HepG2 (cell line): Measurements from ENCODE around the gene RPS6KA5. TPM values are rescaled to one million over a fixed set of nuclear protein-coding genes. Genes with fewer than 3 reads are reported as not detected.

Experiments used
- ATAC-seq: fragments of 200-7000 bp; cut with Tn5 transposase; 3 replicates; pipeline ENCODE4 v1.9.1; 2020; ENCODE audit warnings: mild to moderate bottlenecking, moderate library complexity
- BruUV-seq: library from RNA; stranded (reverse); fragments of 400-500 nt; replicated peaks from 2 replicates; lab custom pipeline; 2021; lab: Mats Ljungman, UMichigan
- CTCF ChIA-PET: fragments of 300-600 bp; formaldehyde crosslinking; extraction: SDS; loops from one replicate; lab custom pipeline; 2021; ENCODE audit warnings: low total read pairs, inconsistent platforms, low intra/inter-chr PET ratio; lab: Yijun Ruan, JAX
- POLR2A ChIA-PET: fragments of 350-600 bp; sonication (Branson Sonifier 250); formaldehyde crosslinking; loops from one replicate; lab custom pipeline; 2020; ENCODE audit warnings: antibody characterized with exemption, inconsistent platforms; lab: Yijun Ruan, JAX
- DNase-seq: peaks from one replicate; pipeline ENCODE4 v3.0.0-alpha.2; 2015; ENCODE audit warnings: low spot score
- FAIRE-seq: peaks from 3 replicates; lab custom pipeline; 2011; peaks lifted over from hg19 to GRCh38; lab: Jason Lieb, UNC
- H2AFZ ChIP-seq: one replicate; pipeline ENCODE4 v1.6.1; 2011; ENCODE audit warnings: low read length, inconsistent platforms
- H3K27ac ChIP-seq: fragments of 300-600 bp; 3 replicates; pipeline ENCODE4 v1.8.0; 2011; ENCODE audit warnings: mixed run types, mild to moderate bottlenecking, mixed read lengths, low read length, inconsistent platforms; ENCODE audit not compliant: insufficient read depth; ENCODE audit errors: extremely low read length
- H3K27me3 ChIP-seq, 2 experiments: fragments of 200-600 bp in 1 of 2; 2 replicates in 1 of 2; 3 replicates in 1 of 2; pipeline versions ENCODE4 v1.6.0 to v1.8.0; 2011; ENCODE audit warnings: low read length in 2 of 2, mild to moderate bottlenecking in 2 of 2, moderate library complexity in 2 of 2, inconsistent platforms in 1 of 2; ENCODE audit not compliant: insufficient read depth in 2 of 2, control insufficient read depth in 1 of 2
- H3K36me3 ChIP-seq, 2 experiments: fragments of 200-600 bp in 1 of 2; replicated peaks in 1 of 2; 2 replicates in 1 of 2; 3 replicates in 1 of 2; pipeline versions ENCODE4 v1.5.1 to v1.8.0; 2011; ENCODE audit warnings: low read length in 2 of 2, inconsistent platforms in 1 of 2; ENCODE audit not compliant: insufficient read depth in 2 of 2, control insufficient read depth in 1 of 2
- H3K4me1 ChIP-seq: 2 replicates; pipeline ENCODE4 v1.5.1; 2012; ENCODE audit warnings: low read length, inconsistent platforms; ENCODE audit not compliant: insufficient read depth
- H3K4me2 ChIP-seq: 2 replicates; pipeline ENCODE4 v1.6.0; 2011; ENCODE audit warnings: low read depth, low read length, inconsistent platforms
- H3K4me3 ChIP-seq, 3 experiments: fragments of 200-600 bp in 1 of 3; sonication (generic), shearing (Covaris generic) in 1 of 3; replicated peaks in 1 of 3; 2 replicates each; pipeline ENCODE4 v1.5.1; 2011 to 2016; ENCODE audit warnings: low read length in 3 of 3, inconsistent platforms in 2 of 3, low read depth in 2 of 3, mild to moderate bottlenecking in 2 of 3, control low read depth in 1 of 3, mixed read lengths in 1 of 3; ENCODE audit not compliant: insufficient read depth in 1 of 3
- H3K79me2 ChIP-seq: one replicate; pipeline ENCODE4 v1.6.1; 2011; ENCODE audit warnings: low read length, inconsistent platforms; ENCODE audit not compliant: insufficient read depth
- H3K9ac ChIP-seq: 2 replicates; pipeline ENCODE4 v1.6.0; 2011; ENCODE audit warnings: mild to moderate bottlenecking, low read depth, low read length, inconsistent platforms; ENCODE audit not compliant: insufficient read depth
- H3K9me3 ChIP-seq: 2 replicates; pipeline ENCODE4 v1.5.1; 2012; ENCODE audit warnings: mild to moderate bottlenecking, low read length
- H4K20me1 ChIP-seq: 2 replicates; pipeline ENCODE4 v1.6.0; 2011; ENCODE audit warnings: inconsistent platforms, mild to moderate bottlenecking, low read length, moderate library complexity; ENCODE audit not compliant: insufficient read depth
- ADNP ChIP-seq: sonication (generic); formaldehyde crosslinking; IDR thresholded peaks from 2 replicates; pipeline ENCODE4 v1.4.0; 2020; ENCODE audit warnings: missing genetic modification reagents
- BRD4 ChIP-seq: sonication (generic); formaldehyde crosslinking; IDR thresholded peaks from 2 replicates; pipeline ENCODE4 v1.4.0; 2020; ENCODE audit warnings: missing genetic modification reagents
- FOXJ3 ChIP-seq: sonication (generic); formaldehyde crosslinking; IDR thresholded peaks from 2 replicates; pipeline ENCODE4 v1.4.0; 2020; ENCODE audit warnings: missing genetic modification reagents, mild to moderate bottlenecking, borderline replicate concordance
- HOXA7 ChIP-seq: sonication (generic); formaldehyde crosslinking; IDR thresholded peaks from 2 replicates; pipeline ENCODE4 v1.8.1; 2022; ENCODE audit warnings: mild to moderate bottlenecking, missing genetic modification reagents, moderate library complexity
- NKX3-1 ChIP-seq: sonication (generic); formaldehyde crosslinking; IDR thresholded peaks from 2 replicates; pipeline ENCODE4 v1.5.0; 2020; ENCODE audit warnings: missing genetic modification reagents
- RARG ChIP-seq: sonication (generic); formaldehyde crosslinking; IDR thresholded peaks from 2 replicates; pipeline ENCODE4 v1.4.0; 2020; ENCODE audit warnings: low read depth, mild to moderate bottlenecking, missing genetic modification reagents
- SIN3B ChIP-seq: fragments of 150-350 bp; IDR thresholded peaks from 2 replicates; pipeline ENCODE4 v1.6.1; 2014; ENCODE audit warnings: low read length
- SMAD9 ChIP-seq: sonication (generic); formaldehyde crosslinking; IDR thresholded peaks from 2 replicates; pipeline ENCODE4 v1.5.1; 2020; ENCODE audit warnings: mild to moderate bottlenecking, missing genetic modification reagents
- TBX3 ChIP-seq: fragments of 450-650 bp; IDR thresholded peaks from 2 replicates; pipeline ENCODE4 v1.6.1; 2017; ENCODE audit warnings: antibody characterized with exemption, mild to moderate bottlenecking, inconsistent platforms, borderline replicate concordance
- U2AF1 ChIP-seq: fragments of 200-400 bp; formaldehyde crosslinking; optimal IDR thresholded peaks from 2 replicates; pipeline ENCODE3; 2017; ENCODE audit warnings: mild to moderate bottlenecking, low read depth, low read length
- ZMYM4 ChIP-seq: sonication (generic); formaldehyde crosslinking; IDR thresholded peaks from 2 replicates; pipeline ENCODE4 v1.8.1; 2023; ENCODE audit warnings: mild to moderate bottlenecking, missing genetic modification reagents
- ZNF703 ChIP-seq: sonication (generic); formaldehyde crosslinking; IDR thresholded peaks from 2 replicates; pipeline ENCODE4 v1.5.1; 2020; ENCODE audit warnings: missing genetic modification reagents, mild to moderate bottlenecking, moderate library complexity, borderline replicate concordance
- ZNF761 ChIP-seq: sonication (generic); formaldehyde crosslinking; conservative IDR thresholded peaks from 2 replicates; pipeline ENCODE4 v1.4.0; 2020; ENCODE audit warnings: mild to moderate bottlenecking, missing genetic modification reagents
- WGBS: methylation state at CpG from one replicate; pipeline ENCODE4 v1.1.6; 2017; ENCODE audit warnings: low lambda C conversion rate; 5-methylcytosine and 5-hydroxymethylcytosine counted together
- in situ Hi-C: cut with HindIII; loops from 2 replicates; pipeline ENCODE4 v1.10.0; 2017; ENCODE audit warnings: low pct_unique_long_range_greater_than_20kb; ENCODE audit not compliant: extremely low pct_ligation_motif_present
- intact Hi-C: fragments of 100-400 bp; cut with micrococcal nuclease; formaldehyde crosslinking; loops from one replicate; pipeline ENCODE4 v1.10.0; 2022; ENCODE audit not compliant: unreplicated experiment
- polyA plus RNA-seq, 8 experiments: library from polyadenylated mRNA; depleted of rRNA in 3 of 8; stranded (reverse) in 7 of 8; unstranded in 1 of 8; fragments of >200 nt; fragmentation: Illumina TruSeq in 4 of 8; extraction: Trizol in 4 of 8; gene quantifications; 2 replicates each; pipeline versions ENCODE4 v1.2.1 to v1.2.3, GENCODE V29; 2011 to 2016; ENCODE audit warnings: low read depth in 4 of 8, missing spikeins in 1 of 8, mixed read lengths in 1 of 8; ENCODE audit not compliant: insufficient read depth in 1 of 8
- total RNA-seq, 5 experiments: library from RNA; depleted of rRNA; stranded (reverse); fragments of >200 nt; fragmentation: Illumina TruSeq; extraction: Trizol; gene quantifications; 2 replicates each; pipeline ENCODE4 v1.2.3, GENCODE V29; 2016; ENCODE audit warnings: low read depth in 1 of 5
- TF ChIP-seq, protein P1 (sequence below): sonication (generic); formaldehyde crosslinking; IDR thresholded peaks from 2 replicates; pipeline ENCODE4 v1.5.0; 2020; ENCODE audit warnings: mild to moderate bottlenecking, missing genetic modification reagents
- TF ChIP-seq, protein P2 (sequence below): sonication (generic); formaldehyde crosslinking; IDR thresholded peaks from 2 replicates; pipeline ENCODE4 v1.8.0; 2022; ENCODE audit warnings: missing genetic modification reagents, mild to moderate bottlenecking, inconsistent platforms, borderline replicate concordance
- TF ChIP-seq, protein P3 (sequence below): IDR thresholded peaks from 2 replicates; pipeline ENCODE4 v1.6.1; 2018; ENCODE audit warnings: missing genetic modification reagents, mild to moderate bottlenecking, missing compliant biosample characterization
- TF ChIP-seq, protein P4 (sequence below): sonication (generic); formaldehyde crosslinking; IDR thresholded peaks from 2 replicates; pipeline ENCODE4 v1.4.0; 2020; ENCODE audit warnings: mild to moderate bottlenecking, missing genetic modification reagents

The RPS6KA5 gene
- total and polyA plus RNA-seq, 2 of the 13 experiments (the other 11 are each of a cell fraction or from before 2014, with no cell fraction given), result 0.50 to 0.58 TPM

DNA sequence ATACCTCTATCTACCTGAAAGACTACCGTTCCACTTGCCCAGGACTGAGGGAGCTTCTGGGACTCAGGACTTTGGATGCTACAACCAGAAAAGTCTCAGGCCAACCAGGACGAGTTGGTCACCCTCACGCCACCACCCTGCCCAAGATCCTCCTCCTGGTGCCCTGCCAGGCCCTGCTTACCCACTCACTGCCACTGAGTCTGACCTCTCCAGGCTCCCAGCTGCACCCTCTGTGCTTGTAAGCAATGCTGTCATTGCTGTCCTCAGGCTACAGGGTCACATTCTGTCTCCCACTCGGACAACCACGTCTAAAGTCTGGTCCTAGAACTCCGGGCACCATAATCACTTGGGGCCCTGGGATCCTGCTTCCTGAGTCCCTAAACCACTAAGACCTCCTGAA lies 253.4 kb downstream of the RPS6KA5 start (continued):
- TF ChIP-seq, protein P1, sequence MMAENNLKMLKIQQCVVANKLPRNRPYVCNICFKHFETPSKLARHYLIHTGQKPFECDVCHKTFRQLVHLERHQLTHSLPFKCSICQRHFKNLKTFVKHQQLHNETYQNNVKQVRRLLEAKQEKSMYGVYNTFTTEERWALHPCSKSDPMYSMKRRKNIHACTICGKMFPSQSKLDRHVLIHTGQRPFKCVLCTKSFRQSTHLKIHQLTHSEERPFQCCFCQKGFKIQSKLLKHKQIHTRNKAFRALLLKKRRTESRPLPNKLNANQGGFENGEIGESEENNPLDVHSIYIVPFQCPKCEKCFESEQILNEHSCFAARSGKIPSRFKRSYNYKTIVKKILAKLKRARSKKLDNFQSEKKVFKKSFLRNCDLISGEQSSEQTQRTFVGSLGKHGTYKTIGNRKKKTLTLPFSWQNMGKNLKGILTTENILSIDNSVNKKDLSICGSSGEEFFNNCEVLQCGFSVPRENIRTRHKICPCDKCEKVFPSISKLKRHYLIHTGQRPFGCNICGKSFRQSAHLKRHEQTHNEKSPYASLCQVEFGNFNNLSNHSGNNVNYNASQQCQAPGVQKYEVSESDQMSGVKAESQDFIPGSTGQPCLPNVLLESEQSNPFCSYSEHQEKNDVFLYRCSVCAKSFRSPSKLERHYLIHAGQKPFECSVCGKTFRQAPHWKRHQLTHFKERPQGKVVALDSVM (CRISPR knock-in tag), result no peak
- TF ChIP-seq, protein P2, sequence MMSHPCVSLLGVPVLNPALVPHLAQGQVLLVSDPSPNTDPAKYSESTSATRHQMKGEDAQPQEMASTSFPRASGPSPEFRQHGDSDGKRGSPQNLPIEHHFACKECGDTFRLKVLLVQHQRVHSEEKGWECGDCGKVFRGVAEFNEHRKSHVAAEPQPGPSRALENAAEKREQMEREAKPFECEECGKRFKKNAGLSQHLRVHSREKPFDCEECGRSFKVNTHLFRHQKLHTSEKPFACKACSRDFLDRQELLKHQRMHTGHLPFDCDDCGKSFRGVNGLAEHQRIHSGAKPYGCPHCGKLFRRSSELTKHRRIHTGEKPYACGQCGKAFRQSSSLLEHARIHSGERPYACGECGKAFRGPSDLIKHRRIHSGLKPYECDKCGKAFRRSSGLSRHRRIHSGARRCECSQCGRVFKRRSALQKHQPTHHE (CRISPR knock-in tag), result no peak
- TF ChIP-seq SMAD9 (no peak), NKX3-1 (no peak)
- TF ChIP-seq, all 625 proteins: peak for 0

- 39% methylated on average over 19 of the region's 21 CpGs for WGBS
- FAIRE-seq (no peak), DNase-seq (no peak), ATAC-seq (no peak)
- ChIA-PET CTCF (no interaction called here), POLR2A (no interaction called here)
- no peaks in the 10 kb centered on the region for H4K20me1 ChIP-seq
- H3K4me2 ChIP-seq, result no peak overlapping the region
- H3K27me3 ChIP-seq, result peaks cover 0 to 1% of the 10 kb centered on the region in 2 experiments; a peak in 1 of 5 replicates
- H3K9me3 ChIP-seq, result no peaks in the 10 kb centered on the region
- peaks cover 5% of the 10 kb centered on the region; the same call in 1 of the 2 replicates for H3K4me1 ChIP-seq
- intact Hi-C loops (no loop called here), in situ Hi-C loops (no loop called here)
- no TSS peak for BruUV-seq
- H3K27ac ChIP-seq, result no peak overlapping the region
- no peaks in the 10 kb centered on the region for H3K36me3 ChIP-seq
- no peak overlapping the region for H2AFZ ChIP-seq
- no peak overlapping the region for H3K9ac ChIP-seq
- H3K79me2 ChIP-seq, result no peaks in the 10 kb centered on the region
- H3K4me3 ChIP-seq, result no peak overlapping the region
- TF ChIP-seq, protein P3, sequence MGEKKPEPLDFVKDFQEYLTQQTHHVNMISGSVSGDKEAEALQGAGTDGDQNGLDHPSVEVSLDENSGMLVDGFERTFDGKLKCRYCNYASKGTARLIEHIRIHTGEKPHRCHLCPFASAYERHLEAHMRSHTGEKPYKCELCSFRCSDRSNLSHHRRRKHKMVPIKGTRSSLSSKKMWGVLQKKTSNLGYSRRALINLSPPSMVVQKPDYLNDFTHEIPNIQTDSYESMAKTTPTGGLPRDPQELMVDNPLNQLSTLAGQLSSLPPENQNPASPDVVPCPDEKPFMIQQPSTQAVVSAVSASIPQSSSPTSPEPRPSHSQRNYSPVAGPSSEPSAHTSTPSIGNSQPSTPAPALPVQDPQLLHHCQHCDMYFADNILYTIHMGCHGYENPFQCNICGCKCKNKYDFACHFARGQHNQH (CRISPR knock-in tag), result no peak
- no peak for TF ChIP-seq ZMYM4 (CRISPR knock-in tag)
- TF ChIP-seq U2AF1, result no peak
- TF ChIP-seq RARG (CRISPR knock-in tag), result no peak
- no peak for TF ChIP-seq BRD4 (CRISPR knock-in tag)
- no peak for TF ChIP-seq TBX3
- no peak for TF ChIP-seq HOXA7 (CRISPR knock-in tag)
- no peak for TF ChIP-seq ADNP (CRISPR knock-in tag)
- no peak for TF ChIP-seq ZNF703 (CRISPR knock-in tag)
- no peak for TF ChIP-seq ZNF761
- TF ChIP-seq FOXJ3 (CRISPR knock-in tag), result no peak
- no peak for TF ChIP-seq SIN3B
- TF ChIP-seq, protein P4, sequence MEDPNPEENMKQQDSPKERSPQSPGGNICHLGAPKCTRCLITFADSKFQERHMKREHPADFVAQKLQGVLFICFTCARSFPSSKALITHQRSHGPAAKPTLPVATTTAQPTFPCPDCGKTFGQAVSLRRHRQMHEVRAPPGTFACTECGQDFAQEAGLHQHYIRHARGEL (CRISPR knock-in tag), result no peak
Observed at GRCh38 chr14:90805662-90806540, 254.5 kb downstream of the RPS6KA5 start.
